SK-N-SH treated with all-trans-retinoic acid at 6 μM for 48 hours (cell line): ENCODE results near the gene APC2.
"Not testable (repeated sequence)": the region's sequence is repeated elsewhere in the genome, so short reads cannot be mapped to it uniquely, and the experiment has no call there.

Experiments
- ATAC-seq: fragments of 200-7000 bp; cut with Tn5 transposase; 3 replicates; pipeline ENCODE4 v1.9.1; 2020; ENCODE audit warnings: mild to moderate bottlenecking, moderate library complexity
- BACH2 ChIP-seq: fragments of 250-450 bp; sonication (Bioruptor Pico); IDR thresholded peaks from 2 replicates; pipeline ENCODE4 v1.9.0; 2021; ENCODE audit warnings: mild to moderate bottlenecking, borderline replicate concordance
- CSDC2 ChIP-seq: fragments of 250-450 bp; sonication (Bioruptor Pico); IDR thresholded peaks from 2 replicates; pipeline ENCODE4 v1.5.0; 2020; ENCODE audit warnings: mild to moderate bottlenecking, moderate library complexity
- GLIS3 ChIP-seq: fragments of 250-450 bp; sonication (Bioruptor Pico); IDR thresholded peaks from 2 replicates; pipeline ENCODE4 v1.5.0; 2020; ENCODE audit warnings: mild to moderate bottlenecking, moderate library complexity
- OSR1 ChIP-seq: fragments of 250-450 bp; sonication (Bioruptor Pico); IDR thresholded peaks from 2 replicates; pipeline ENCODE4 v1.8.0; 2022; ENCODE audit warnings: moderate library complexity, mild to moderate bottlenecking, inconsistent platforms
- PPARA ChIP-seq: fragments of 250-450 bp; sonication (Bioruptor Pico); IDR thresholded peaks from 2 replicates; pipeline ENCODE4 v1.5.0; 2020; ENCODE audit warnings: mild to moderate bottlenecking, borderline replicate concordance
- RARB ChIP-seq: fragments of 250-450 bp; sonication (Bioruptor Pico); IDR thresholded peaks from 2 replicates; pipeline ENCODE4 v1.8.0; 2021; ENCODE audit warnings: mild to moderate bottlenecking, moderate library complexity
- SNAI2 ChIP-seq: fragments of 250-450 bp; sonication (Bioruptor Pico); IDR thresholded peaks from 2 replicates; pipeline ENCODE4 v1.5.0; 2020; ENCODE audit warnings: mild to moderate bottlenecking, moderate library complexity
- TOX ChIP-seq: fragments of 250-450 bp; sonication (Bioruptor Pico); IDR thresholded peaks from 2 replicates; pipeline ENCODE4 v1.8.0; 2021; ENCODE audit warnings: mild to moderate bottlenecking, moderate library complexity, borderline replicate concordance
- ZC3H10 ChIP-seq: fragments of 250-450 bp; sonication (Bioruptor Pico); IDR thresholded peaks from 2 replicates; pipeline ENCODE4 v1.5.1; 2021; ENCODE audit warnings: mild to moderate bottlenecking, moderate library complexity
- ZFP3 ChIP-seq: fragments of 250-450 bp; sonication (Bioruptor Pico); IDR thresholded peaks from 2 replicates; pipeline ENCODE4 v1.5.0; 2020; ENCODE audit warnings: mild to moderate bottlenecking, moderate library complexity
- ZFP30 ChIP-seq: fragments of 450-650 bp; formaldehyde crosslinking; IDR thresholded peaks from 2 replicates; pipeline ENCODE4 v1.5.0; 2022; ENCODE audit warnings: mild to moderate bottlenecking, moderate library complexity
- ZNF565 ChIP-seq: fragments of 450-650 bp; formaldehyde crosslinking; conservative IDR thresholded peaks from 2 replicates; pipeline ENCODE4 v1.5.0; 2020; ENCODE audit warnings: low read depth, mild to moderate bottlenecking, moderate library complexity
- ZNF70 ChIP-seq: fragments of 450-650 bp; formaldehyde crosslinking; IDR thresholded peaks from 2 replicates; pipeline ENCODE4 v1.5.0; 2020; ENCODE audit warnings: mild to moderate bottlenecking, moderate library complexity
- ZNF8 ChIP-seq: fragments of 450-650 bp; formaldehyde crosslinking; IDR thresholded peaks from 2 replicates; pipeline ENCODE4 v1.5.0; 2020; ENCODE audit warnings: mild to moderate bottlenecking, moderate library complexity
- TF ChIP-seq, protein P1 (sequence below): fragments of 250-450 bp; sonication (Bioruptor Pico); IDR thresholded peaks from 2 replicates; pipeline ENCODE4 v1.8.0; 2021; ENCODE audit warnings: low read depth, mild to moderate bottlenecking, moderate library complexity, borderline replicate concordance
- TF ChIP-seq, protein P2 (sequence below): fragments of 250-450 bp; sonication (Bioruptor Pico); IDR thresholded peaks from 2 replicates; pipeline ENCODE4 v1.5.1; 2021; ENCODE audit warnings: mild to moderate bottlenecking, moderate library complexity
- TF ChIP-seq, protein P3 (sequence below): fragments of 250-450 bp; sonication (Bioruptor Pico); IDR thresholded peaks from 2 replicates; pipeline ENCODE4 v1.5.0; 2020; ENCODE audit warnings: mild to moderate bottlenecking, moderate library complexity
- TF ChIP-seq, protein P4 (sequence below): fragments of 250-450 bp; sonication (Bioruptor Pico); IDR thresholded peaks from 2 replicates; pipeline ENCODE4 v1.8.0; 2020; ENCODE audit warnings: mild to moderate bottlenecking, moderate library complexity, borderline replicate concordance
- TF ChIP-seq, protein P5 (sequence below): fragments of 250-450 bp; sonication (Bioruptor Pico); IDR thresholded peaks from 2 replicates; pipeline ENCODE4 v1.5.1; 2020; ENCODE audit warnings: low read depth, mild to moderate bottlenecking, moderate library complexity

The APC2 gene

DNA sequence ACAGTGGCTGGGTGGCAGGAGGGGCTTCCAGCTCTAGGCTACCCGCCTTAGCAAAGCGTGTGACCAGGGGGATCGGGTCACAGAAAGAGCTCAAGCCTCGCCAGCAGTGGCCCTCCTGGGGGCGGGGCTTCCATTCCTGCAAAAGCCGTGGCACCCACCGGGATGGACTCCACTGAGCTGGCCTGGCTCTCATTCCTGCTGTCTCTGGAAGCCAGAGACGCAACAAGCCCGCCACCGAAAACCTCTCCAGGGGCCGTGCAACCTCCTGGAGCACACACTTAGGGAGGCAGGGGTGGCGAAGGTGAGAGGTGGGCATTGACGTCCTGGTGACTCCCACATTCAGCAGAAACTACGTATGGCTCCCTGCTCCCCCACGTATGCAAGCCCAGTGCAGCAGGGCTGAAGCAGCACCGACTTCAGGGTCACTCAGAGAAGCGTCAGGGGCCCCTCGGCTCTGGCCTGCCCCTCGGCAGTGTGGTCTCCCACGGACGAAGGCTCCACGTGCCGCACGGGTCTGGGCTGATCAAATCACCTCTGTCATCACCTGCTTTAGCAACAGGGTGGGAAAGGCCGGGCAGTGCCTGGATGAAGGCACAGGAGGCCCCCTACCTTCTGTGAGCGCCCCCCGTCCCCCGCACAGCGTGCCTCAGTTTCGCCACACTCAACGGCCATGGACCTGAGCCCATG lies 26.0 kb downstream of the APC2 start:
- TF ChIP-seq GLIS3 (CRISPR knock-in tag) (no peak), ZC3H10 (no peak)
- ATAC-seq, result no peak

DNA sequence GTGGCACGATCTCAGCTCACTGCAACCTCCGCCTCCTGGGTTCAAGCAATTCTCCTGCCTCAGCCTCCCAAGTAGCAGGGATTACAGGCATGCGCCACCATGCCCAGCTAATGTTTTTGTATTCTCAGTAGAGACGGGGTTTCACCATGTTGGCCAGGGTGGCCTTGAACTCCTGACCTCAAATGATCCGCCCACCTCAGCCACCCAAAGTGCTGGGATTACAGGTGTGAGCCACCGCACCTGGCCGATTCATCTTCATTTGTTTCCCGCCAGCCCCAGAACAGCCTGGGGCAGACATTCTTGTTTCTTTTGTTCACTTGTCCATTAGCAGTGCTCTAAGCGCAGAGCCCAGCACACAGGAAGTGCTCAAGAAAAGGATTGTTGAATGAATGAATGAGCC lies 27.1 kb downstream of the APC2 start:
- ATAC-seq, result not testable (repeated sequence)

DNA sequence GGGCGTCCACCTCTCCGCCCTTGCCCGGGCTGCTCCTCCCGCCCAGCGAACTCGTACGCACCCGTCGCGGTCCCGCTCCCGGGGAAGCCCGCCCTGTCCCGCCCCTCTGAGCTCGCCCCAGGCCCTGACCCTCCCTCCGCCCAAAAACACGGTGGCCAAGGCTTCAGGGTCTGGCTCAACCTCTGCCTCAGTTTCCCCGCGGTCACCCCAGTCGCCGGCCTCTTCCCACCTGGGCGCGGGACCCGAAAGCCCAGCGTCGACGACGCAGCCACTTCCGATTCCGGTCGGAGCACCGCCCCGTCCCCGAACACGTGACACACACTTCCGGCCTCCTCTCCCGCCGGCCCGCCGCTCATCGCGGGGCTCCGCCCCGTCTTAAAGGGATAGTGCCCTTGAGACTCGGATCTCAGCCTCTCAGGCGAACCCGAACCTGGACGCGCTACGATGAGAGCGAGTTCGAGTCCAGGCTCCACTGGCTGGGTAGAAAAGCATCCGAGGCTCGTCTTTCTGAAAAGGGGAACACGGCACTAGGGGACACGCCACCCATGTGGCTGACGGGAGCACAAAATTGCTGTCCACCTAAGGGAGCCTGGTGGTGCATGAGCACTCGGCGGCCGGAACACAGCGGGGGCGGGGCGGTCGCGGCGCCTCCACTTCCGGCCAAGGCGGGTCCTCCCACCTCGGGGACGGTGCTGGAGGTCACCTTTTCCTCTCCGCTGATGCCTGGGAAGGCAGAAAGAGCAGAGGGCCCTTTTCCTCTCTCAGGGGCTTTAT lies 29.2 kb downstream of the APC2 start, which contains the start of gene C19orf25:
C19orf25 (minus strand) TSS at position 282 of the 774 bp plus-strand sequence. CDS start 312 bp downstream, outside the sequence.
- TF ChIP-seq GLIS3 (CRISPR knock-in tag) (no peak), ZFP30 (no peak; the same call in 1 of the 2 replicates), ZFP3 (CRISPR knock-in tag) (peak; percentile 100), ZNF70 (CRISPR knock-in tag) (peak; percentile 6; the same call in 1 of the 2 replicates), RARB (CRISPR knock-in tag) (no peak), OSR1 (no peak), CSDC2 (CRISPR knock-in tag) (no peak), SNAI2 (CRISPR knock-in tag) (no peak), TOX (no peak), PPARA (no peak), ZNF565 (CRISPR knock-in tag) (no peak), BACH2 (CRISPR knock-in tag) (no peak)
- TF ChIP-seq, protein P1, sequence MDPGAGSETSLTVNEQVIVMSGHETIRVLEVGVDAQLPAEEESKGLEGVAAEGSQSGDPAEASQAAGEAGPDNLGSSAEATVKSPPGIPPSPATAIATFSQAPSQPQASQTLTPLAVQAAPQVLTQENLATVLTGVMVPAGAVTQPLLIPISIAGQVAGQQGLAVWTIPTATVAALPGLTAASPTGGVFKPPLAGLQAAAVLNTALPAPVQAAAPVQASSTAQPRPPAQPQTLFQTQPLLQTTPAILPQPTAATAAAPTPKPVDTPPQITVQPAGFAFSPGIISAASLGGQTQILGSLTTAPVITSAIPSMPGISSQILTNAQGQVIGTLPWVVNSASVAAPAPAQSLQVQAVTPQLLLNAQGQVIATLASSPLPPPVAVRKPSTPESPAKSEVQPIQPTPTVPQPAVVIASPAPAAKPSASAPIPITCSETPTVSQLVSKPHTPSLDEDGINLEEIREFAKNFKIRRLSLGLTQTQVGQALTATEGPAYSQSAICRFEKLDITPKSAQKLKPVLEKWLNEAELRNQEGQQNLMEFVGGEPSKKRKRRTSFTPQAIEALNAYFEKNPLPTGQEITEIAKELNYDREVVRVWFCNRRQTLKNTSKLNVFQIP (CRISPR knock-in tag), result no peak
- TF ChIP-seq, protein P2, sequence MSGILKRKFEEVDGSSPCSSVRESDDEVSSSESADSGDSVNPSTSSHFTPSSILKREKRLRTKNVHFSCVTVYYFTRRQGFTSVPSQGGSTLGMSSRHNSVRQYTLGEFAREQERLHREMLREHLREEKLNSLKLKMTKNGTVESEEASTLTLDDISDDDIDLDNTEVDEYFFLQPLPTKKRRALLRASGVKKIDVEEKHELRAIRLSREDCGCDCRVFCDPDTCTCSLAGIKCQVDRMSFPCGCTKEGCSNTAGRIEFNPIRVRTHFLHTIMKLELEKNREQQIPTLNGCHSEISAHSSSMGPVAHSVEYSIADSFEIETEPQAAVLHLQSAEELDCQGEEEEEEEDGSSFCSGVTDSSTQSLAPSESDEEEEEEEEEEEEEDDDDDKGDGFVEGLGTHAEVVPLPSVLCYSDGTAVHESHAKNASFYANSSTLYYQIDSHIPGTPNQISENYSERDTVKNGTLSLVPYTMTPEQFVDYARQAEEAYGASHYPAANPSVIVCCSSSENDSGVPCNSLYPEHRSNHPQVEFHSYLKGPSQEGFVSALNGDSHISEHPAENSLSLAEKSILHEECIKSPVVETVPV (CRISPR knock-in tag), result no peak
- TF ChIP-seq, protein P3, sequence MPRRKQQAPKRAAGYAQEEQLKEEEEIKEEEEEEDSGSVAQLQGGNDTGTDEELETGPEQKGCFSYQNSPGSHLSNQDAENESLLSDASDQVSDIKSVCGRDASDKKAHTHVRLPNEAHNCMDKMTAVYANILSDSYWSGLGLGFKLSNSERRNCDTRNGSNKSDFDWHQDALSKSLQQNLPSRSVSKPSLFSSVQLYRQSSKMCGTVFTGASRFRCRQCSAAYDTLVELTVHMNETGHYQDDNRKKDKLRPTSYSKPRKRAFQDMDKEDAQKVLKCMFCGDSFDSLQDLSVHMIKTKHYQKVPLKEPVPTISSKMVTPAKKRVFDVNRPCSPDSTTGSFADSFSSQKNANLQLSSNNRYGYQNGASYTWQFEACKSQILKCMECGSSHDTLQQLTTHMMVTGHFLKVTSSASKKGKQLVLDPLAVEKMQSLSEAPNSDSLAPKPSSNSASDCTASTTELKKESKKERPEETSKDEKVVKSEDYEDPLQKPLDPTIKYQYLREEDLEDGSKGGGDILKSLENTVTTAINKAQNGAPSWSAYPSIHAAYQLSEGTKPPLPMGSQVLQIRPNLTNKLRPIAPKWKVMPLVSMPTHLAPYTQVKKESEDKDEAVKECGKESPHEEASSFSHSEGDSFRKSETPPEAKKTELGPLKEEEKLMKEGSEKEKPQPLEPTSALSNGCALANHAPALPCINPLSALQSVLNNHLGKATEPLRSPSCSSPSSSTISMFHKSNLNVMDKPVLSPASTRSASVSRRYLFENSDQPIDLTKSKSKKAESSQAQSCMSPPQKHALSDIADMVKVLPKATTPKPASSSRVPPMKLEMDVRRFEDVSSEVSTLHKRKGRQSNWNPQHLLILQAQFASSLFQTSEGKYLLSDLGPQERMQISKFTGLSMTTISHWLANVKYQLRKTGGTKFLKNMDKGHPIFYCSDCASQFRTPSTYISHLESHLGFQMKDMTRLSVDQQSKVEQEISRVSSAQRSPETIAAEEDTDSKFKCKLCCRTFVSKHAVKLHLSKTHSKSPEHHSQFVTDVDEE (CRISPR knock-in tag), result no peak
- TF ChIP-seq, protein P4, sequence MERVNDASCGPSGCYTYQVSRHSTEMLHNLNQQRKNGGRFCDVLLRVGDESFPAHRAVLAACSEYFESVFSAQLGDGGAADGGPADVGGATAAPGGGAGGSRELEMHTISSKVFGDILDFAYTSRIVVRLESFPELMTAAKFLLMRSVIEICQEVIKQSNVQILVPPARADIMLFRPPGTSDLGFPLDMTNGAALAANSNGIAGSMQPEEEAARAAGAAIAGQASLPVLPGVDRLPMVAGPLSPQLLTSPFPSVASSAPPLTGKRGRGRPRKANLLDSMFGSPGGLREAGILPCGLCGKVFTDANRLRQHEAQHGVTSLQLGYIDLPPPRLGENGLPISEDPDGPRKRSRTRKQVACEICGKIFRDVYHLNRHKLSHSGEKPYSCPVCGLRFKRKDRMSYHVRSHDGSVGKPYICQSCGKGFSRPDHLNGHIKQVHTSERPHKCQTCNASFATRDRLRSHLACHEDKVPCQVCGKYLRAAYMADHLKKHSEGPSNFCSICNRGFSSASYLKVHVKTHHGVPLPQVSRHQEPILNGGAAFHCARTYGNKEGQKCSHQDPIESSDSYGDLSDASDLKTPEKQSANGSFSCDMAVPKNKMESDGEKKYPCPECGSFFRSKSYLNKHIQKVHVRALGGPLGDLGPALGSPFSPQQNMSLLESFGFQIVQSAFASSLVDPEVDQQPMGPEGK (CRISPR knock-in tag), result no peak
- ATAC-seq, result peak; percentile 96

DNA sequence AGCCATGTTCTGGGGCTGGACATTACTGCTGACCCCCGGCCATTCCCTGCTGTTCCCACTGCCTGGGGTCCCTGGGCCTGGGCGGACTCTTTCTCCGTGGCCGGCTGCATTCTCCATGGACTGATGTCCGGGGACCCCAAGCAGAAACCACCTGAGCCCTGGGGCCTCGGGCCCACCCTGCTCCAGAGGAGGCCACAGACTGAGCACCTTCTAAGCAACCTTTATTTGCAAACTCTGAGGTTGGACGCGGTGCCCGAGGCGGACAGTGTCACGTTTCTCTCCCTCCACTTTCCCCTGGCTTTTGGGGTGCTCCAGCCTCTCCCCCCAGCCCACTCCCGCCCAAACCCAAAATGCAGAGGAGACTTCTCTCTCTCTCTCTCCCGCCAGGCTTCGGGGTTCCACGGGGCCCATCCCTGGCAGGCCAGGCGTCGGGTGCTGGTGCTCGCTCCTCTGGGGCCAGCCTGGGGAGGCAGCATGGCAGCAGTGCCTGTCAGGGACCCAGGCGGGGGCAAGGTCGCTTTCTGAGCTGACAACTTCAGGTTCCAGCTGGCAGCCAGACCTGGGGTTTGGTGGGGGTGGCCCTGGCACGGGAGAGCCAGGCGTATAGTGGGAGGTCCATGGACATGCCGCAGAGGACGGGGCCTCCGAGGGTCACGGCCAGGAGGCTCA lies 31.4 kb downstream of the APC2 start:
- no peak for ATAC-seq
- TF ChIP-seq RARB (CRISPR knock-in tag) (no peak), GLIS3 (CRISPR knock-in tag) (no peak), CSDC2 (CRISPR knock-in tag) (no peak), SNAI2 (CRISPR knock-in tag) (no peak), ZFP30 (no peak), ZNF70 (CRISPR knock-in tag) (no peak), ZNF8 (no peak), ZC3H10 (no peak)
- TF ChIP-seq, protein P5, sequence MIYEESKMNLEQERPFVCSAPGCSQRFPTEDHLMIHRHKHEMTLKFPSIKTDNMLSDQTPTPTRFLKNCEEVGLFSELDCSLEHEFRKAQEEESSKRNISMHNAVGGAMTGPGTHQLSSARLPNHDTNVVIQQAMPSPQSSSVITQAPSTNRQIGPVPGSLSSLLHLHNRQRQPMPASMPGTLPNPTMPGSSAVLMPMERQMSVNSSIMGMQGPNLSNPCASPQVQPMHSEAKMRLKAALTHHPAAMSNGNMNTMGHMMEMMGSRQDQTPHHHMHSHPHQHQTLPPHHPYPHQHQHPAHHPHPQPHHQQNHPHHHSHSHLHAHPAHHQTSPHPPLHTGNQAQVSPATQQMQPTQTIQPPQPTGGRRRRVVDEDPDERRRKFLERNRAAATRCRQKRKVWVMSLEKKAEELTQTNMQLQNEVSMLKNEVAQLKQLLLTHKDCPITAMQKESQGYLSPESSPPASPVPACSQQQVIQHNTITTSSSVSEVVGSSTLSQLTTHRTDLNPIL (CRISPR knock-in tag), result no peak
